ENCODE results near the gene ULK2. TPM values are rescaled to one million over a fixed set of nuclear protein-coding genes. Genes with fewer than 3 reads are reported as not detected.
A peak's percentile ranks its signal among the peaks of the same experiment; 100 is the strongest.

The ULK2 gene
- total RNA-seq, 1 donor from 2014 or later, result 31.7 TPM

DNA sequence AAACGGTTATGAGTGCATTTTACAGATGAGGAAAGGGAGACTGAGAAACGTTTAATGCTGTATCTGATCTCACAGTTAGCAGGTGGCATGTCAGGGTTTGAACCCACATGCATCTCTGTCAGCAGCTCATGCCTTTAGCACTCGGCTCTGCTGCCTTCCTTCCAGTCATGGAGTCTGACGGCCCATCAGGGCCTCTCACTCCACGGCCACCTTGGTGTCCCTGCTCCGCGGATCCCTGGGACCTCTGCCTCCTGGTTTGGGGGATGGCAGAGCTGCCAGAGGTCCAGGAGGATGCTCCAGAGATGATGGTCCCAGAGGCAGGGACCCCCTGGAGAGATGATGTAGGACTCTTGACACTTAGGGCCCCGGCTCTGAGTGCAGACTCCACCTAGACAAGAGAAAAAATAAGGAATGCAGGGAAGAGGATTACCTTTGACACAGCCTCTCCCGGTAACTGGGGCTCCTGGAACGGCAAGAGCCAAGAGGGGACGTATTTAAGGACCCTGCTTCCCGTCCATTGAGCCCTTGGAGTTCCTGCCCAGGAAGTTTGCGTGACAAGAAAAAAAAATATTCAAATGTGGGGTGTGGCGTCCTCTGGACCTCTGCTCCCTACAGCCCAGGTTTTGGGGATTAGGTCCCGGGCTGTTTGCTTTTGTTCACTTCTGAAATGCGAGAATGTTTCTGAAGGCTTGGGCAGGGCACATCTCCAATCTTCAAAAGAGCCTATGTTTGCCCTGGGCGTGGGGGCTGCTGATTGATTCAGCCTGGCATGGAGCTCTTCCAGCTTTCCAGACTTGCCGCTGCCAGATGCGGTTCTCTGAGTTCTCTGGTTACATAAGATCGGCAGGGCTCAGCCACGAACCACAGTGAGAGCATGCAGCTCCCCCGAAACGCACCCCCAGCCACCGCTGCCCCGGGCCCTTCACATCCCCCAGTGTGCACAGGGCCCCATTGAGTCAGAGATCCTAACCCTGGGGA lies 119.6 kb downstream of the ULK2 start, which contains the start of gene ALDH3A1:
ALDH3A1 (minus strand) TSS at position 470 of the 978 bp plus-strand sequence. CDS start 3,169 bp downstream, outside the sequence.
- DNase-seq (ENCODE audit: low spot score), result no peak

DNA sequence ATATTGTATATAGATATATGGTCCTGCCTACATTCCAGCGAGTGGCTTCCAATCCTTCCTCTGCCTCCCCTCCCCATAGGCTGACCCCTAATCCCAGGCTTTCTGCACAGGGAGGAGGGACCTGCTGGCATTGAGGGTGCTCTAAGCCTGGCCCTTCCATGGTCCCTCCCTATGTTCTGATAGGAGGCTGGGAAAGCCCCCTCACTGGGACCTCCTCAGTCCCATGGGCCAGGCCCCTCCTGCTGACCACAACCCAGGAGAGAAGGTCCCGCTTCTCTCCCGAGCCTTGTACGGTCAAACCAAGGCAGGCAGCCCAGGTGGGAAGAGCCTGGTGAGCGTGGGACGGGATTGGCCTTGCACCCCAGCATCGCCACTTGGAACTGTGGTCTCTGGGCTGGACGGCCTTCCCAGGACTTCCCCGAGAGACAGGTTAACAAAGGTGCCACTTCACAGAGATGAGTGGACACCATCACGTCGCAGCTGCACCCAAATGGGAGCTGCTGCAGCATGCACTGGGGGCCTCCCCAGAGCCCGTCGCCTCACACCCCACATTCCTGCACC lies 120.5 kb downstream of the ULK2 start:
- no peak for DNase-seq (ENCODE audit: low spot score)

DNA sequence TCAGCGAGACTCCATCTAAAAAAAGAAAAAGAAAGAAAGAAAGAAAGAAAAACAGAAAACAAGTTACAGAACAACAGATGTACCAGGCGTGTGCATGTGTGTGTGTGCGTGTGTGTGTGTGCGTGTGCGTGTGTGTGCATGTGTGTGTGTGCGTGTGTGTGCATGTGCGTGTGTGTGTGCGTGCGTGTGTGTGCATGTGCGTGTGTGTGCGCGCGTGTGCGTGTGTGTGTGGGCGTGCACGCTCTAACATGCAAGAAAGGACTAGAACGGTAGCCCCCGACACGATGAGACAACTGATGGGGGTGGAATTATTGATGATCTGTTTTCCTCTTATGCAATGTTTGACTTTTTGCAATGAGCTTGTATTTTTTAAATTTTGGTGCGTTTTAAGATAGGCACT lies 121.2 kb downstream of the ULK2 start:
- DNase-seq (ENCODE audit: low spot score), result no peak

DNA sequence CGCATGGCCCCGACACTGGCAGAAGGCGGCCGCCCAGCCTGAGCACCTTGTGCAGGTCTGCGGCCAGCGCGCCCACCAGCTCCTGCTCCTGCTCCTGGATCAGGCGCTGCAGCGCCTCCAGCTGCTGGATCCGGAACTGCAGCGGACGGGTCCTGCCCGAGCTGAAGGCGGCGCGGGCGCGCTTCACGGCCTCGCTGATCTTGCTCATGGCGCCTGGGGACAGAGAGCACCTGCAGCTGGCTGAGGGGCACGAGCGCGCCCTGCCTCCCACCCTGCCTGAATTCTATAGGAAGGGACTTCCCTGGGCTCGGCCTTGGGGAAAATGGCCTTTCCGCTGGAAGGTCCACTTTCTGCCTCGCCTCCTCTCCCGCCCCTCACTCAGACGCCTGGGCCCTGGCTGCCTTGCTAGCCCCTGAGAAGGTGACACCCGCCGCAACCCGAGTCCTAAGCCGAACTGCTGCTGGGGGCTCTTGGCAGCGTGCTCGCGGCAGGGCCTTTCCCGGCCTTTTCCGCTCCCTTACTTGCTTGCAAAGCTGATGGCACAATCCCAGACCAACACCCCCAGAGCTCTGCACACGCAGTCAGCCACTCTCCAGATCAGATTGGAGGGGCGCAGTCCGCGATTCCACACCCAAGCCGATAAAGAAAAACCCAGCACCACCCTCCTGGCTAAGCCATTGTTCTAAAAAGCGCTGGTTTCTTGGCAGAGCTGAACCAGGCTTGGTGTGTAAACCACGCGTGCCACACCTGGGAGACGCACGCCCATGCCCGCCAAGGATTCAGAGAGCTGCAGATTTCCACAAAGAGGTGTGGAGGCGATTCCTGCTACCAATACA lies 122.6 kb downstream of the ULK2 start:
- DNase-seq (ENCODE audit: low spot score), result peak; percentile 97

DNA sequence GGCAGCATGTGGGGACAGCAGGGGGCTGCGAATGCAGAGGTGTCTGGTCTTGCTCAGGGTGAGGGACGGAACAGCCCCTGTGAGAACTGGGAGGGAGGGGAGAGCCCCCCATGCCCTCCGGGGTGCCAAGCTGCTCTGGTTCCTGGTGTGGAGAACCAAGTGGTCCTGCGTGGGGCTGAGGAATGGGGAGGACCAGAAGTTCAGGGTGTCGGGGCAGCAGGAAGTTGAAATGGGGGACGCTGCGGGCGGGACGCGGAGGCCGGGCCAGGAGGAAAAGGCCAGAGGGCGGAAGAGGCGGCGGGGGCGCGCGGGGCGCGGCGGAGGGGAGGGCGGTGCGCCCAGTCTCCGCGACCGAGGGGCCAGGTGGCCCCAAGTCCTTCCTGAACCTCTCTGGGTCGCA lies 123.2 kb downstream of the ULK2 start:
- no peak for DNase-seq (ENCODE audit: low spot score)

DNA sequence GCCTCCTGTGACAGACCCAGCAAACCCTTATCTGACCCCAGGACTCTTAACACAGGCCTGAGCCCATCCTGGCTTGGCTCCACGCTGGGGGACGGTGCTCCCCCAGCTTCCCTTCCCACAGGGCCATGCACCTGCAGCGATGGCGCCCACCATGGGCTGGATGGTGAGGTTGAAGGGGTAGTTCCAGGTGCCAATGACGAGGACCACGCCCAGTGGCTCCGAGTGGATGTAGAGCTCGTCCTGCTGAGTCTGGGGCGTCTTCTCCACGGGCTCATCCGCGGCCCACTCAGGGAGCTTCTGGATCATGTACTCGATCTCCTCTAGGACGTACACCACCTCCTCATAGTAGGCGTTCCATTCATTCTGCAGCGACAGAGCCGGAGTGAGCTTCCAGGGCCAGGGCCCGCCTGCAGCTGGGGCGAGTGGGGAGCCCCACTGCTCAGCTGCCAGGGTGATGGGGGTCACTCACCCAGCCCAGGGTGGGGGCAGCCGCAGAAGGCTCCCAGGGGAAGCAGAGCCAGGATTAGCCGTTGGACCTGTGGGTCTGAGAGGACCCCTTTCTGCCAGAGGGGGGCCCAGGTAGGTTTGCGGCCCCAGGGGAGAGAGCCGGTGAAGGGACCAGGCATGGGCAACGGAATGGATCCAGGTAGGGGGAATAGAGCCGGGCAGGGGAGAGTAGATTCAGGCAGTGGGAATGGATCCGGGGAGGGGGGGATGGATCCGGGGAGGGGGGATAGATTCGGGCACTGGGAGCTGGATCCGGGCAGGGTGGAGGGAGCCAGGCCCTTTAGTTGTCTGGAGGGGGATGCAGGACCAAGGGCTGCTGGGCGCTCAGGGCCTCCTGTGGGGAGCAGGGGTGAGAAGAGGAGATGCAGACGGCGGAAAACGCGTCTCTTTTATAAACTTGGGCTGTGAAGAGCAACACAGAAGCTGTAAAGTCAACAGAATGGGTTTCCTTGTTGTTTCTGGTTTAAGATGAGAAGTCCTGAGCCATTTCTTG lies 124.3 kb downstream of the ULK2 start:
- DNase-seq (ENCODE audit: low spot score), result no peak

DNA sequence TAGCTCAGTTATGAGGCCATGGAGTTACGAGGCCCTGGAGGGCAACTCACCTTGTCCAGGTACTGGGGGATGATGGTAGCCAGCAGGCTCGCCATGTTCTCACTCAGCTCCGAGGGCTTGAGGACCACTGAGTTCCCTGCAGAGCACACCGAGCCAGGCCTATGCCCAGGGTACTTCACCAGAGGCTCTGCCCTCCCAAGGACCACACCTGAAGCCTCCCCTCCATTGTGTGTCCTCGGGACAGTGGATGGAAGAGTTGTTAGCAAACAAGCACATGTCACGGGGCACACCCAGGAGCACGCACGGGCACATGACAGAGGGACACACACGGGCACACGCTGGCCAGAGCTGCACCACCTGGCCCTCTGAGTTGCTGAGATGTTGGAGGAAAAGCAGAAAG lies 125.2 kb downstream of the ULK2 start:
- DNase-seq (ENCODE audit: low spot score), result no peak

DNA sequence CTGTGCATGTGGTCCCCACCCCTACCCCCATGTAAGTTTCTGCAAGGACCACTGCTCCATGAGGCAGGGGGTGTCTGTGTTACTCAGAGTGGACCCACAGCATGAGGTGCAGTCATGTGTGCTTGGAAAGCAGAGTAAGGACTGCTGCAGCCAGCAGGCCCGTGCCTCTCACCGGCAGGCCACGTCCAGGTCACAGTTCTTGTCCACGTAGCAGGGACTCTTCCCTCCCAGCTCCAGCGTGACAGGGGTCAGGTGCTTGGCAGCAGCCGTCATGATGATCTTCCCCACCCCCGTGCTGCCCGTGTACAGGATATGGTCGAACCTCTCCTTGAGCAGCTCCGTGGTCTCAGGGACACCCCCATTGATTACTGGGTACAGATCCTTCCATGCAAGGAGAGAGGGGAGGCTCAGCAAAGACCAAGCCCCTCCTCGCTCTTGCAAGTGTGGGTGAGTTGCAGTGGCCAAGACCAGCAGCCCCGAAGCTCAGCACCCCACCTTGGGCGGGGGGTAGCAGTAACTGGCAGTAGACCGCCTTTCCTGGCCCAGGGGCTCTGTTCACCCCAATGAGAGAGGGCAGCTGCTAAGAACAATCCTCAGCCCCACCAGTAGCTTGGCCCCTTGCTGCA lies 125.8 kb downstream of the ULK2 start:
- DNase-seq (ENCODE audit: low spot score), result no peak

DNA sequence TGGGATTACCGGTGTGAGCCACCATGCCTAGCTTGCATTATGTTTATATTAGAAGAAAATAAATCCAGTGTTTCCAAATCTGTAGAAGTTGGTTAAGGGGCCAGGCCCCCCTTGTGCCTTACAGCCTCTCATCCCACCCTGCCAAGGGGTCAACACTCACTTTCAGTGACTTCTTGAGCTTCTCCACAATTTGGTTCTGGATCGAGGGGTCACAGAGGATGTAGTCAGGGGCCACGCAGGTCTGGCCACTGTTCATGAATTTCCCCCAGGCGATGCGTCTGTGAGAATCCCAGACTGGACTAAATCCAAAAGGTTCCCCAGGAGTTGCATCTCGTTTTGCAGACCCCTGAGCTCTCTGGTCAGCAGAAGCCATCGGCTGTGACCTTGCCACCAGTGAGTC lies 126.8 kb downstream of the ULK2 start:
- DNase-seq (ENCODE audit: low spot score), result no peak

DNA sequence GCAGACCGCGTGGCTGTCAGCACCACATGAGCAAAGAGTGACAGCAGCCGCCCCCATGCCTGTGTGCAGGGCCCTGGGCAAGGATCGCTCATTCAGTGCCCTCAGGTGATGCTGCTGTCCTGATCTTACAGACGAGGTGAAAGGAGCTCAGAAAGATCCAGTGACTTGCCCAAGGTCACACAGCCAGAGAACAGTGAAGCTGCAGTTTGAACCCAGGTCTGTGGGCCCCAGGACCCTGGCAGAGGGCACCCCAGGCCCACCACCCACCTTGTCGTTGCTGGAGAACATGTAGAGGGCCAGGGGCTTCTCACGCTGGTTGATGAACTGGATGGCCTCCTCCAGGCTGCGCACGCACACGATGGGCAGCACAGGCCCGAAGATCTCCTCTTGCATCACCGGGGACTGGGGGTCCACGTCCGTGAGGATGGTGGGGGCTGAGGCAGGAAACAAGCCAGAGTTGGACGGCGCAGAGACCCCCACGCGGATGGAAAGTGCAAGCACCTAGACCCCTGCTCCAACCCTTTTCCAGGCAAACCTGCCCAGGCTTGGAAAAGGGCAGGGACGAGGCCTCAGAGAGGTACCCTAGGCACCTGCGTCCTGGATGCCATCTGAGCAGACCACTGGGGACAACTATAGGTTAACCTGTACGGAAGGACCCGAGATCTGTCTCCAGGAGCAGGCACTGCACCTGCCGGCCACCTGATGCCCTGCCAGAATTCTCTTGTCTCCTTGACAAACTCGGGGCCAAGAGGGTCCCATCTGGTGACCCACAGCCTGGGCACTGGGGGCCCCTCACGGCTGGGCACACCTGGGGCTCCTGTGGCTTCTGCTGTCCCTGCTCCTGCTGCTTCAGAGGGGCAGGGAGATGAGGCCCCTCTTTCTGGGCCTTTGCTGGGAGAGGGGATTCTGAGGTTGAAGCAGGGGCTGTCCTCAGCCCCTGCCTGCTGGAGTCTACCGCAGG lies 128.2 kb downstream of the ULK2 start:
- DNase-seq (ENCODE audit: low spot score), result no peak

DNA sequence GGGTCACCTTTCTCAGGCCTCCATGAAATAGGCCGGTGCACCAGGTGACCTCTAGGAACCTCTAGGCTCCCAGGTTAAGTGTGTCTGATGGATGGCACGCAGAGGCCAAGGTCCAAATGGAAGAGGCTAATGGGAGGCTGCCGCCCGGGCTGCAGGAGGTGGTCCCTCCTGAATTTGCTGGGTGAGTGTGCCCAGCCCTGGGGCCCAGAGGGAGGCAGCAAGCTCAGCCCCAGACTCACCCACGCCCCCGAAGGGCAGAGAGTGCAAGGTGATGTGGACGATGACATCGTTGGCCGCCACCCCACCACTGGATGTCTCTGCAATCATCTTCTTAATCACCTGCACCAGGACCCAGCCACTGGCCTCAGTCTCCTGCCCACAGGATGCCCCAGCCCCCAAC lies 129.0 kb downstream of the ULK2 start:
- DNase-seq (ENCODE audit: low spot score), result no peak

DNA sequence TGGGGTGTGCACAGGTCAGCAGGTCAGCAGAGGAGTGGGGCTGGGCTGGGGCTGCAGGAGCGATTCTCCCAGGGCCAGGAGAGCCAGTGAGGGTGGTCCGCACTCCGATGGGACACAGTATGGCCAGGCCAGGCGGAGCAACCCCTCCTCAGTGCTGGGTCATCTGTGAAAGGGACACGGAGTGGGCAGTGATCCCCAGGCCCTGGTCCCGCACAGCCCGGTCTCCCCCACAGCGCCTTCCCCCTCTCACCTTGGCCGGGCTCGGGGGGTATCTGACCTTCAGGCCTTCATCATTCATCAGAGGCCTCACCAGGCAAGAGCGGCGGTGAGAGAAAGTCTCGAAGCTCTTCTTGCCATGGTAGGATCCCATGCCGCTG lies 129.7 kb downstream of the ULK2 start:
- no peak for DNase-seq (ENCODE audit: low spot score)

DNA sequence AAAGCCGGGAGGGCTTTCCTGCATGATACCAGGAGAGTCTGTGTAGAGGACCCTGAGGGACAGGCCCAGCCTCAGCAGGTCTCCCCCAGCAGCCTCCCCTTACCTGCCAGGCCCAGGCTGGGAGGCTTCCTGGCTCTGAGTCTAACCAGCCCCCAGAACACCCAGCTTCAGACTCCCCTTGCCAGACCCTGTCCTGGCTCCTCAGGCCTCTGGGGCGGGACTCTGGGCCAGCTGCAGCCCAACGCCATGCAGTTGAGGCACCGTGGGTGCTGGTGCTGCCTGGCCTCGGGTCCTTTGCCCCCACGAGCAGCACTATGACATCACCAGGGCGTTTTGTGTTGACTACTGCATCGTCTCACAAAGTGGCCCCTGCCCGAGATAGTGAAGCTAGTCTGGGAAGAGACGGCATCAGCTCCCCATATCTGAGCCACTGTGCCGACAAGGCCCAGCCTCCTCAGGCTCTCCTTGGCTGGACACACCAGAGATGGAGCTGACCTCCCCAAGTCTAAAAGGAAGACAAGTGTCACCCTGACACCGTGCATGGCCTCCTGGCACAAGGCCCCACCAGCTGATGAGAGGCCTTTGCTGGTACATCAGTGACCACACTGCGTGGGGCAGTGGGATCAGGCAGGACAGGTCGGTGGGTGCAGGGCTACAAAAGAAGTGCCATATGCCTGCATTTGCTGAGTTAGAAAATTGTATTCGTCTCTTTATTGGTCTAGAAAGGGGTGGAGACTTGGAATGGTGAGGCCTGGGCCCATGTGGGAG lies 130.2 kb downstream of the ULK2 start:
- DNase-seq (ENCODE audit: low spot score), result no peak

DNA sequence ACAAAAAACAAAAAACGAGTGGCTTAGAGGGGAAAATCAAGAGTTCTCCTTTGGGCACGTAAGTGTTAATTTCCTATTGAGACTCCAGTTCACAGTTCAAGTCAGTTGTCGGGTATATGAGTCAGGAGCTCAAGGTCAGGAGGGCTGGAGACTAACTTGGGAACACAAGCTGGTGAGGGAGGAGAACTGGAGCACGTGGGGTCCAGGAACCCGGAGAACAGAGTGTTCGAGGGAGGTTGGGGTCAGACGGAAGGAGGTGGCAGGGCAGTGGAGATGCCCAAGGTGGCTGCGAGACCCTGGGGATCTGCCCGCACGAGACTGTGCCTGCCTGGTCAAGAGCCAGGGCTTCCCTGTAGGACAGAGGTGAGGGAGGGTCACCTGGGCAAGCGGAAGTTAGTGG lies 131.7 kb downstream of the ULK2 start:
- no peak for DNase-seq (ENCODE audit: low spot score)

DNA sequence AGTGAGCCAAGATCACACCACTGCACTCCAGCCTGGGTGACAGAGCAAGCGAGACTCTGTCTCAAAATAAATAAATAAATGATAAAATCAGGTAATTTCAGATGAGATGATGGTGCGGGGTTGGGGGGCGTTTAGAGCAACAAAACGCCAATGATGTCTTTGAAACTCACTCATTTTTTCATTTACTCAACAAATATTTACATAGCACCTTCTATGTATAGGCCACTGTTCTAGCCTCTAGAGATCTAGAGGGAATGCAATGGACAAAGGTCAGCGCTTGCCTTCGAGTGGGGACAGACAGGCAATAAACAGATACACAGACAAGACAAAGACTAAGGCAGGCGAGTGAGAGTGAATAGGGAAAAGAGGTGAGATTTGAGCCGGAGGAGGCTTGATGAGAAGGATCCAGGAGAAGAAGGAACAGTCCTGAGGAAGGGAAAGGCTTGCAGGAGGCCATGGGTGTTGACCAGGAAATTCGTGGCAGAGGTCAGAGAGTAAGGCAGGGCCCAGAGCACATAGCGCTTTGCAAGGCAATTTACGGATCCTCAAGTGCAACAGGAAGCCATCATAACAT lies 133.7 kb downstream of the ULK2 start:
- no peak for DNase-seq (ENCODE audit: low spot score)

DNA sequence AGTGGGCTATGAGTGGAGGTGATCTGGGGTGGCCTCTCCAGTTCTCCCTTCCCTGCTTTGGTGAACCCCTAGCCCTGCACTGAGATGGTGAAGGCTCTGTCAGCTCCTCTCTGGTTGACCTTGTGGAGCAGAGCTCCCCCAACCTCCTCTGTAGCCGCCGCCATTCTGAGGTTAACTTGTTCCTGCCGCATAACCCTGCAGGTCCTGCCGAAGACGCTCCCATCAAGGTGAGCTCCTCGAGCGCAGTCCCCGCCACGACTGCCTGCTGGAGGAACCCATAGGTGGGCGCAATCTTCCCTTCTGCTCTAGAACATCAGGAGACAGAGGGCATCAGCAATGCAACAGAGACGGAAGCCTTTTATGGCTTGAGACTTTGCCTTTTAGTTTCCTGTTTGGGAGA lies 136.1 kb downstream of the ULK2 start:
- no peak for DNase-seq (ENCODE audit: low spot score)

DNA sequence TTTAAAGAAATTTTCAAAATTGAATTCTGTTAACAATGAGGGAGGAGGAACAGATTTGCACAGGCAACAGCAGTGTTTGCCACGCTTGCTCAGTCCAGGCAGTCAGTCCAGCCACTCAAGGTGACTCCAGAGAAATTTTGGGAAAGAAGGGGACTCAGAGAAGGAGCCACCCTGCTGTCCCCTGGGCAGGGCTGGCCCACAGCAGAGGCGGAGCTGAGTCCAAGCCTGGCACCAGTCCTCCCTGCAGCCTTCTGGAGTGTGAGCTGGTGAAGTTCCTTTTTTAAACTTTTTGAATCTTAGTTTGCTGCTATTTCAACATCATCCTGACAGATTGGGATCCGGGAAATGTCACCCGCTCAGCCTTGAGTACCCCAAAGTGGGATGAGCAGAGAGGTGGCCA lies 136.9 kb downstream of the ULK2 start:
- no peak for DNase-seq (ENCODE audit: low spot score)

DNA sequence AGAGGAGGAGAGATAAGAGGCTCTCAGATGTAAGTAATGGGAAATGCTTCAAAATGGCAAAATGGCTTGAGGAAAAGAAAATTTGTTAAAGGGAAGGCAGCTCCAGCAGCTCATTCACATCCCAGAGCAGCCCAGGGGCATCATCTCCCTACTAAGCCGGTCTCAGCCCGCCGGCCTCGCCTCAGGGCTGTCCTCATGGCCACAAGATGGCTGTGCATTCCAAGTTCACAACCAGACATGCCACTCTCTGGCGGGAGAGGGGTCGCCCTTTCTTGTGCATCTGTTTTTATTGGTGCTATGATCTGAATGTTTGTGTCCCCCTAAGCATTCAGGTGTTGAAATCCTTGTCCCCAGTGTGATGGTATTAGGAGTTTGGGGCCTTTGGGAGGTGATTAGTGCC lies 137.8 kb downstream of the ULK2 start:
- no peak for DNase-seq (ENCODE audit: low spot score)

Data from mesenteric fat pad (tissue), 1 donor.